Measurements from ENCODE around the gene TMEM270.

TMEM270 gene

DNA sequence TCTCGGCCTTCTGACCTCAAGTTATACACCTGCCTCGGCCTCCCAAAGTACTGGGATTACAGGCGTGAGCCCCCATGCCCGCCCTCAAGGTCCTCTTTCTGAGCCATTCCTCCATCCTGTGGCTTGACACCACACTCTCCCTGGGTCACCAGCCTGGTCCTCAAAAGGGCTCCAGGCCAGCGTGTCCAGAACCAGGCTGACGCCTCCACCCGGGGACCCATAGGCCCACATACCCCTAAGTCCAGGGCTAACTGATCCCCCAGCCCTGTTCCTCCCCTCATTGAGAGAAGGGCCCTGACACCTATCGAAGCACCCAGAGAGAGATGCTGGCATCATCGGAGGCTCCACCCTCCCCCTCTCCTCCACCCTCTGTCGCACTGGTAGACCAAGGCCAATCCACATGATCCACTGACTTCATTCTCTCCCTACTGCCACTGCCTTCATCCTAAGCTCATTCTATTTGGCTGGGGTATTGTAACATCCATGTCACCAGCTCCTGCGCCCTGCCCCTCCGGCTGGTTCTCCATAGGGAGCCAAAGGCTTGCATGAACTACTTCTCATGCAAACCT lies 46.7 kb downstream of the TMEM270 start:
- no peak for DNase-seq (ENCODE audit: low spot score)

DNA sequence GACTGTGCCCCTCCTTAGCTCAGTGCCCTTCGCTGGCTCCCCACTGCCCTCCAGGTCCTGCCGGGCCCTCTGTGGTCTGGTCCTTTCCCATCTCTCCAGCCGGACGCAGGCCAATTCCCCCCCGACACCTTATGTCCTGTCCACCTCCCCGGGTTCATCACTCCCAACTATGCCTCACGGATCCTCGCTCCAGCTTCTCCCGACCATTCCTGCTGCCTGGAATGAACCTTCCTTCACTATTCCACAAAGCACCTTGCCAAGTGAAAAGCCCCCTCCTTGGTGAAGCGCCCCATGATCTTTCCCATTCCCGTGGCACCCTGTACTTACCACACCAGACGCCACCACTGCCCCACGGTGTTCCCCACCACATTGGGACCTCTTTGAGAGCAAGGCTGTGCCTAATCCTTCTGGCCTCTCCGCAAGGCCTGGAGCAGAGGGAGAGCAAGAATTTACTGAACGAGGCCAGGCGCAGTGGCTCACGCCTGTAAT lies 47.2 kb downstream of the TMEM270 start:
- DNase-seq (ENCODE audit: low spot score): no peak

GRCh38 chr7:73909051-73909941 lies 48.3 kb downstream of the TMEM270 start:
- DNase-seq (ENCODE audit: low spot score): no peak

- DNase-seq (ENCODE audit: low spot score): no peak
Measured at GRCh38 chr7:73909996-73910395, 49.0 kb downstream of the TMEM270 start.

DNA sequence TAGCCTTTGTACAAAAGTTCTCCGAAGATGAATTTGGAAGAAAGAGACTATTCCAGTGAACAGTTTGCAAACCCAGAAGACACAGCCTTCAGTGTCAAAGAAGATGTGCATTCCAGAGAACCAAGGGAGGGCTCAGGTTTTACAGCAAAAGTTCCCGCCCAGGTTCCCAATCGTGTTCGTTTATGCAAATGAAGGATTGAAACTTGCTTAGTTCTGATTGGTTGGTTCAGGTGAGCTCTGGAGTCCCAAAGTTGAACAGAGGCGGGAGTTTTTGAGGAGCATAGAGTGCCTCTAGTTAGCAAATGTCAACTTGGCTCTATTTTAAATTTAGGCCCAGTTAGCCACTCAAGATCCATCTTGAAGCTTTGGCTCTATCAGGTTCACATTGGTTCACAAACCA lies 51.3 kb downstream of the TMEM270 start:
- DNase-seq (ENCODE audit: low spot score): no peak

Data from putamen (tissue), 1 donor.